ENCODE measurements around the gene OR51G1. TPM values are rescaled to one million over a fixed set of nuclear protein-coding genes. Genes with fewer than 3 reads are reported as not detected.

OR51G1 gene
- total RNA-seq, 1 donor from 2014 or later: not detected

DNA sequence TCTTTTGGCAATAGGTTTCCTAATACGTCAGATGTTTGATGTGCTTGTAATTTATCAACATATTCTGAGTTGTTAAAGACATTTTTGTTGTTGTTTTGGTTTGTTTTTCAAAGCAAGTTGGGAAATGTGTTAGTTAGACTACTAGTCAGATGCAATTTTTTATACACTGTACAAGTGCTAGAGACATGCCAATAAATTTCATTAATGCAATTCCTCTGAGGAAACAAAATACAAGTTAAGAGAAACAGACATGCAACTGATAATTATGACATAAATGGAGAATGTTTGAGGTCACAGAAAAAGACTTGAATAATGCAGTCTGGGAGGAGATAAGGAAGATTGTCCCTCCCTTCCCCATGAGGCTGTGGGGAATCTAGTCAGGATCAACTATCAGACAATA is 36.5 kb downstream of the OR51G1 start:
- Histone ChIP-seq H3K4me1 (no peaks in the 10 kb centered on the region), H3K27ac (no peak overlapping the region), H3K4me3 (no peak overlapping the region), H3K27me3 (no peaks in the 10 kb centered on the region), H3K9me3 (no peaks in the 10 kb centered on the region), H3K36me3 (no peaks in the 10 kb centered on the region)
- DNase-seq (ENCODE audit: extremely low spot score in 2 of 2): no peak
- TF ChIP-seq POLR2A (IDR thresholded peaks at IDR 0.05): no peak
- no peak for TF ChIP-seq POLR2AphosphoS5 (IDR thresholded peaks at IDR 0.05; ENCODE audit: insufficient read depth in 1 of 2, low read depth in 1 of 2)
- TF ChIP-seq CTCF (IDR thresholded peaks at IDR 0.05): no peak
- intact Hi-C loops (cut with DNase I): no loop called here

- intact Hi-C loops (cut with DNase I): no loop called here
- H3K36me3 ChIP-seq: no peaks in the 10 kb centered on the region
Observed at GRCh38 chr11:4886186-4886585, 38.0 kb downstream of the OR51G1 start.

GRCh38 chr11:4884361-4884760 is 39.8 kb downstream of the OR51G1 start:
- intact Hi-C loops (cut with DNase I): no loop called here
- H3K4me3 ChIP-seq: no peak overlapping the region
- no peak for DNase-seq (ENCODE audit: extremely low spot score in 2 of 2)
- H3K27ac ChIP-seq: no peak overlapping the region
- H3K9me3 ChIP-seq: no peaks in the 10 kb centered on the region
- TF ChIP-seq CTCF (IDR thresholded peaks at IDR 0.05) (no peak), POLR2A (IDR thresholded peaks at IDR 0.05) (no peak), POLR2AphosphoS5 (IDR thresholded peaks at IDR 0.05; ENCODE audit: insufficient read depth in 1 of 2, low read depth in 1 of 2) (no peak)
- H3K36me3 ChIP-seq: no peaks in the 10 kb centered on the region
- no peaks in the 10 kb centered on the region for H3K4me1 ChIP-seq
- no peaks in the 10 kb centered on the region for H3K27me3 ChIP-seq

More at GRCh38 chr11:4886186-4886585, 38.0 kb downstream of the OR51G1 start:
- Histone ChIP-seq H3K4me1 (no peaks in the 10 kb centered on the region), H3K27me3 (no peaks in the 10 kb centered on the region), H3K27ac (no peak overlapping the region), H3K4me3 (no peak overlapping the region), H3K9me3 (no peaks in the 10 kb centered on the region)
- TF ChIP-seq POLR2AphosphoS5 (IDR thresholded peaks at IDR 0.05; ENCODE audit: insufficient read depth in 1 of 2, low read depth in 1 of 2) (no peak), POLR2A (IDR thresholded peaks at IDR 0.05) (no peak), CTCF (IDR thresholded peaks at IDR 0.05) (no peak)
- DNase-seq (ENCODE audit: extremely low spot score in 2 of 2): no peak

DNA sequence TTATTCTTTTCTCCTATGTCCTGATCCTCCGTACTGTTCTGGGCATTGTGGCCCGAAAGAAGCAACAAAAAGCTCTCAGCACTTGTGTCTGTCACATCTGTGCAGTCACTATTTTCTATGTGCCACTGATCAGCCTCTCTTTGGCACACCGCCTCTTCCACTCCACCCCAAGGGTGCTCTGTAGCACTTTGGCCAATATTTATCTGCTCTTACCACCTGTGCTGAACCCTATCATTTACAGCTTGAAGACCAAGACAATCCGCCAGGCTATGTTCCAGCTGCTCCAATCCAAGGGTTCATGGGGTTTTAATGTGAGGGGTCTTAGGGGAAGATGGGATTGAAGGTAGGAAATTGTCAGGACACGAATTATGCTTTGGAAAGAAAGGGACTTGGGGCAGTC is 41.6 kb downstream of the OR51G1 start:
- no peak for TF ChIP-seq POLR2AphosphoS5 (IDR thresholded peaks at IDR 0.05; ENCODE audit: insufficient read depth in 1 of 2, low read depth in 1 of 2)
- no peak for TF ChIP-seq CTCF (IDR thresholded peaks at IDR 0.05)
- TF ChIP-seq POLR2A (IDR thresholded peaks at IDR 0.05): no peak
- H3K4me1 ChIP-seq: no peaks in the 10 kb centered on the region
- intact Hi-C loops (cut with DNase I): no loop called here

GRCh38 chr11:4881860-4882500 is 42.2 kb downstream of the OR51G1 start, which contains the start of gene OR51T1:
TSS of gene OR51T1 (plus strand) at chr11:4881900. CDS start at chr11:4881900, 0 bp downstream.
- DNase-seq (ENCODE audit: extremely low spot score in 2 of 2): no peak
- Histone ChIP-seq H3K27me3 (no peaks in the 10 kb centered on the region), H3K27ac (no peak within 1 kb of the TSS), H3K4me1 (no peaks in the 10 kb centered on the region), H3K4me3 (no peak within 1 kb of the TSS), H3K9me3 (no peaks in the 10 kb centered on the region), H3K36me3 (no peaks in the 10 kb centered on the region)
- intact Hi-C loops (cut with DNase I): no loop called here
- TF ChIP-seq POLR2AphosphoS5 (IDR thresholded peaks at IDR 0.05; ENCODE audit: insufficient read depth in 1 of 2, low read depth in 1 of 2) (no peak), POLR2A (IDR thresholded peaks at IDR 0.05) (no peak), CTCF (IDR thresholded peaks at IDR 0.05) (no peak)

More for the DNA sequence above, 41.6 kb downstream of the OR51G1 start:
- H3K27me3 ChIP-seq: no peaks in the 10 kb centered on the region
- H3K36me3 ChIP-seq: no peaks in the 10 kb centered on the region
- no peaks in the 10 kb centered on the region for H3K9me3 ChIP-seq
- DNase-seq (ENCODE audit: extremely low spot score in 2 of 2): no peak
- H3K4me3 ChIP-seq: no peak overlapping the region
- H3K27ac ChIP-seq: no peak overlapping the region

All from vagina (tissue), 2 donors.